RCC 7860 (cell line): ENCODE results near the gene SLC6A11.

ENCODE experiments used
- DNase-seq: peaks from one replicate; pipeline ENCODE4 v3.0.0-alpha.2; 2015; ENCODE audit warnings: low spot score
- FAIRE-seq: peaks from 2 replicates; lab custom pipeline; 2012; peaks lifted over from hg19 to GRCh38; lab: Jason Lieb, UNC

The SLC6A11 gene

DNA sequence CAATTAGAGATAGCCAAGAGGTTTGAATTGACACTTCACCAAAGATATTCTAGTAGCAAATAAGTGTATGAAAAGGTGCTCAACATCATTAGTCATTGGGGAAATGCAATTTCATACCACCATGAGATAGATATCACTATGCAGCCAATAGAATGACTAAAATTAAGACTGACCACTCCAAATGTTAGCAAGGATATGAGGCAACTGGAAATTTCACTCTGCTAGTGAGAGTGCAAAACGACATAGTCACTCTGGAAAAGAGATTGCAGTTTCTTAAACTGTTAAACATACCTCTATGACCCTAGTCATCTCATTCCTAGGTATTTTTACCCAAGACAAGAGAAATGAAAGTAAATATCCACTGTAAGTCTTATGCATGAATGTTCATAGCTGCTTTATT lies 27.6 kb upstream of the SLC6A11 start:
- FAIRE-seq: no peak
- DNase-seq: no peak

DNA sequence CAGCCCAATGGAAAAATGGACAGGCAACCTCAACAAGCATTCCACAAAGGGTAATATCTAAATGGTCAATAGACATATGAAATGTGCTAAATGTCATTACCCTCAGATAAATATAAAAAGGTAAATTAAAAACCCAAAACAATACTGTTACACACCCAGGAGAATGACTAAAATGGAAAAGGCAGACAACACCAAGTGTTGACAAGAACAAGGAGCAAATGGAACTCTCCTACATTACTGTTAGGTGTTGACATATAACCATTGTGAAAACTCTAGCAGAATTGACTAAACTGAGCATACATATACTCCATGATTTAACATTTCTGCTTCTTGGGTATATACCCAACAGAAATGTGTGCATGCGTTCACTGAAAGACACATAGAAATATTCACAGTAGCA lies 25.3 kb upstream of the SLC6A11 start:
- FAIRE-seq (no peak), DNase-seq (no peak)

DNA sequence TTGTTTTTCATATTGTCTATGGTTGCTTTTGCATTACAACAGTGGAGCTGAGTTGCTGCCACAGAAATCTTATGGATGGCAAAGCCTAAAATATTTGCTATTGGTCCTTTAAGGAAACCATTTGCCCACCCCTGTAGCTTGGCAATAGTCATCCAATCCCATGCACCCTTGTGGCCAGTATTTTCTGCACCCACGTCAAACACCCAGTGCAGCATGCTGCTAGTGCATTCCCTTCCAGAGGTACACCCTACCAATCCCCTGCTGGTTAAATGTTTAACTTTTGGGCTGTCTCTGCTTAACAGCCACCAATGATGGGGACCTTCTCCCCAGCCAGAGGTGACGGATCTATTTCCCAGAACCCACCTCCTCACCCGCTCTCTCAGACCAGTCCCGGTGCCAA lies 23.8 kb upstream of the SLC6A11 start:
- DNase-seq: no peak
- FAIRE-seq: no peak

DNA sequence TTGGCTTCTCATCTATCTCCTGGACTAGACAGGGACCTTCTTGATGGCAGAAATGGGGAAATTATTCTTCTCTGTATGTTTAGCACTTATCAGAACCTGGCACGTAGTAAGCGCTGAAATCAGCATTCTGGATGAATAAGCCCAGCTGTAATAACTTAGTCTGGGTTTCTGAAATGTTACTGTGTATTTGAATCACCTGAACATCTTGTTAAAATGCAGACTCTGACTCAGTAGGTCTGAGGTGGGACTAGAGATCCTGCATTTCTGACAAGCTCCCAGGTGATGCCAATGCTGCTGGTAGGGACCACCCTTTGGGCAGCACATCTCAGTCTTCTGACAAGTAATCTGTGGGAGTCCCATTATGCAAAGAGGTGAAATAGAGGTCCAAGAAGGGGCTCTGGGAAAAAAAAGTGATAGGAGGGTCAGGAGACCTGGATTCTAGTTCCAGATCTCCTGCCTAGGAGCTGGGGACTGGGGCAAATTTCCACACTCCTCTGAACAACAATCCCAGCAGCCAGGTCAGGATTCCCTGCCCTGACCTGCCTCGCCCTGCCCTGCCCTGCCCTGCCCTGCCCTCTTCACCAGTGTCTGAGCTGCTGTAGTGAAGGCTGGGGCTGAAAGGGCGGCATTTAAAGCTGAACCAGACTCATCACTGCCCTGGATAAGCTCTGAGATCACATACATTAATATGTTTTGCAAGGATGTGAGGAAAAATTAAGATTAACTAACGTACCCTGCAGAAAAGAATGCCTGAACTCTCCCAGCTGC lies 17.2 kb upstream of the SLC6A11 start:
- DNase-seq: no peak
- no peak for FAIRE-seq

DNA sequence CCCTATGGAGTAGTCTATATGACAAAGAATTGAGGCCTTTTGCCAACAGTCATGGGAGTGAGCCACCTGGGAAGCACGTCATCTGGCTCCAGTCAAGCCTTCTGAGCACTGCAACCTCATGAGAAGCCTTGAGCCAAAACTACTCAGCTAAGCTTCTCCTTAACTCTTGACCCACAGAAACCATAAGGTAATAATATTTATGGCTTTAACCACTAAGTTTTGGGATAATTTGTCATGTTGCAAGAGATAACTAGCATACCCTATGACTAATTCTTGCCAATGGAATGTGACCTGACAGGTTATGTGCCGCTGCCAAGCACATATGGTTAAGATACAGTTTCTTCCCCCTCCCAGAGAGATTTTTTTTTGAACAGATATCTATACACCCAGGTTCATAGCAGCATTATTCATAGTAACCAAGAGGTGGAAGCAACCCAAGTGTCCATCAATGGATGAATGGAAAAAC lies 11.8 kb upstream of the SLC6A11 start:
- FAIRE-seq (no peak), DNase-seq (no peak)

DNA sequence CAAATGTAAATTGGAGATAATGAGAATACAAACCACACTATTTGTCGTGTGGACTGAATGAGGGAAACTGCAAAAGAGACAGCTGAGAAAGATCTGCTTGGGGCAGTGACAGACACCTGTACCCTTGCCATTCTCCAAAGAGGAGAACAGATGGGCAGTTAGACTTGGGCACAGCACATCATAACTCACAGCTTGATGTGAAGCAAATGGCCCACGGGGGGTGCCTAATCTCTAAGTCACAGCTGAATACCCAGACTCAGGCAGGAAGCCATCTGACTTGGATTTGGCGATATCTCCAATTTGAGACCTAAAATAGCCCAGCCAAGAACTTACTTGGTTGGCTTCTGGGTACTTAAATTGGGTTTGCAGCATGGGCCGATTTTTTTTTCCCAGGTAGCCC lies 10.0 kb upstream of the SLC6A11 start:
- FAIRE-seq (no peak), DNase-seq (no peak)

DNA sequence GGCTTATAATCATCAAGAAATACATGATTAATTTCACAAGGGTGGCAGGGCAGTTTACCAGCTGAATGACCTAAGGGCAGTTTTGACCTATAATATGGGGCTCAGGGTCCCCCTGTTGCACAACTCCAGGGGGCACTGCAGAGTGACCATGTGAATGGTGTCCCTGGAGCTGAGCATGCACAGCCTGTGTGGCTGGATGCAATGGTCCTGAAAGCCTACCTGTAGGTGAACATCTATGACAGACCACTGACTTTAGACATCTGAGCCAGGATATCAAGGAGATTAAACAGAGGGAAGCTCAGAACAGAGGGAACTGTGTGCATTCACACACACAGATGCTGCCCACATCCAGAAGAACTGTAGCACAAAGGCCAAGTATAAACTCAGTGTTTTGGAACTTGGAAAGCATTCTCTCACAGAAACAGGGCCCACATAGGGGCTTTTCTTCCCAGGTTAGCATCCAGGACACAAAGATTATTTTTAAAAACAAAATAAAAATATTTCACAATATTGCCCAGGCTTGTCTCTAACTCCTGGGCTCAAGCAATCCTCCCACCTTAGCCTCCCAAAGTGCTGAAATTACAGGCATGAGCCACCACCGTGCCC lies 7.8 kb upstream of the SLC6A11 start:
- FAIRE-seq (no peak), DNase-seq (no peak)

DNA sequence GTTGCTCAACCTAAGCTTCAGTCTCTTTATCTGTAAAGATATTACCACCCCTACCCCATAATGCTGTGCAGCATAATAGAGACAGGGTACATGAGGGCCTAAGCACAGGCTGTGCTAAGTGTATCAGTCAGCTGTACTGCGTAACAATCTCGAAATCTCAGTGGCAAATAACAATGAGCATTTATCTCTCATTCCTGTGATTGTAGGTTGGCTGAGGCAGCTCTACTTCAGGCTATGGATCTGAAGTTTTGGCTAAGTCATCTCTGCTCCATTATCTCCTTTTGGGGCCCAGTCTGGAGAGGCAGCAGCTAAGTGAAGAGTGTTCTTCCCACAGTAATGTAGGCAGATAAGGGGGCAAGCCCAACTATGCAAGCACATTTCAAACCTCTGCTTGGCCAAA lies 7.1 kb upstream of the SLC6A11 start:
- DNase-seq: no peak
- FAIRE-seq: no peak

DNA sequence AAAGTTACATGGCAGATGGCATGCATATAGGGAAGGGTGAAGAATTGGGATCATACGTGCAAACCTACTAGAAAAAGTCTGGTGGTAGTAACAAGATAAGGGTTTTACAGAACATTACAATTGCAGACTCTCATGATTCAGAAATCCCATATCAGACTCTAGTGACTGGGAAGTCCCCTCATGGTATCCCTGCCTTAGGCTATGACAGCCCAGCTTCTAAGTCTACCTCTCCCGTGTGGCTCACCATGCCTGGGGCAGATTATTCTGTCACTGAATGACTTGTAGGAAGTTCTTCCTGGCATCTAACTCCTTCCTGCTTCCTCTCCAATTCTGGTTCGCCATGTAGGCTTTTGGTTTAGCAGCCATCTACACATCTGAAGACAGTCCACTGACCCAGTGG lies 5.7 kb upstream of the SLC6A11 start:
- FAIRE-seq: no peak
- no peak for DNase-seq

DNA sequence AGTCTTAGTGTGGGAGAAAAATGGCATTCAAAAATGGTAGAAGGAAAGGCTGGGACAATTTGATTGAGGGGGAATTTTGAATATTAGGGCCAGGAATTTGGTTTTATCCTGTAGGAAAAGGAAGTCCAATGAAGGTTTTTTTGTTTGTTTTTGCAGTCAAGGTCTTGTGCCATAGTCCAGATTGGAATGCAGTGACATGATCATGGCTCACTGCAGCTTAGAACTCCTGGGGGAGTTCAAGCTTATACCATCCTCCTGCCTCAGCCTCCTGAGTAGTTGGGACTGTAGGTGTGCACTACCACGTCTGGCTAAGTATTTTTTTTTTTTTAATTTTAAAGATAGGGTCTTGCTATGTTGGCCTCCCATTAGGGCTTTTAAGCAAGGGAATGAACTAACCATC lies 2.6 kb upstream of the SLC6A11 start:
- no peak for DNase-seq
- no peak for FAIRE-seq

DNA sequence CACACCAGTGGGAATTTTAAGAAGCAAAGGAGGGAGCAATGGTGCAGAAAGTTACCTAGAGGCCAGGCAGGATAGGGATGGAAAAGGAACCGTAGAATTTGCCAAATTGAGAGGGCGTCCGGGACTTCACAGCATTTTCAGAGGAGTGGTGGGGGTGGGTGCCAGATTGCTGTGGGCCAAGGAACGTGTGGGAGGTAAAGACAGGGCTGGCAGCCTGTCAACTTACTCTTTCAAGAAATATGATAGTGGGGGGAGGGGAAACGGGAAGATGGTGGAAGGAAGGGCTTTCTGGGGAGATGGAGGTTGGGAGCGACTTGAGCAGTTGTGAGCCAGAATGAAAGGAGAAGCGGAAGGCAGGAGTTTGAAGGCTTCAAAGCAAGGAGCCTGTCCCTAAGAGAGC lies 1.4 kb upstream of the SLC6A11 start:
- no peak for FAIRE-seq
- no peak for DNase-seq

DNA sequence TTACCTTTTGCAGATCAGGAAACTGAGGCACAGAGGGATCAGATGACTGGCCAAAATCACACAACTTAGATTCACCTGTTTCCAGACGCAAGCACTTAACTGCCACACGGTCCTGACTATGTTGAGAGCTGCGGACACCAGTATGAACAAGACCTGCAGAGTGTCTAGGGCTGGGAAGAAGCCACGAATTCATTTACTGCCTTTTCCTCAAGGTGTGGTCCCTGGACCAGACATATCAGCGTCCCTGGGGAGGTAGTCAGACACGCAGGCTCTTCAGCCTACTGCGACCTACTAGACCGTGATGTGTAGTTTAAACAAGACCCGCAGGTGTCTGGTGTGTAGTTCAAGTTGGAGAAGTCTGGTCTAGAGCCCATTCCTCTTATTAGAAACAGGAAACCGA lies 541 bp upstream of the SLC6A11 start:
- FAIRE-seq (no peak), DNase-seq (no peak)

DNA sequence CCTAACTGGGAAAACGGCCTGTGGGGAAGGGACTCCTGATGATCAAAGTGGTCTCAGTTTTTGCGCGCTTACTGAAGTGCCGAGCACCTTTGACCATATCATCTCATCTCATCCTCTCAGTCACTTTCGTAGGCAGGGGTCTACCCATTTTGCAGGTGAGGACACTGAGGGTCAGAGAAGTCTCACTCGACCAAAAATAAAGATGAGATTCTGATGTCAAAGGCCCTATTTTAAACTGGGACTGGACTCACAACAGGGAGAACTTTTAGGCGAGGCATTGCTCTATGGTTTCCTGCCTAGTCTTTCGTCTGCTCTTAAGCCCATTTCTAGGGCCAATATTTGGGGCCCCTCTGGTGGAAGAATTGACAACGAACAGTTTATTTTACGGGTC lies 830 bp downstream of the SLC6A11 start:
- DNase-seq (no peak), FAIRE-seq (no peak)

DNA sequence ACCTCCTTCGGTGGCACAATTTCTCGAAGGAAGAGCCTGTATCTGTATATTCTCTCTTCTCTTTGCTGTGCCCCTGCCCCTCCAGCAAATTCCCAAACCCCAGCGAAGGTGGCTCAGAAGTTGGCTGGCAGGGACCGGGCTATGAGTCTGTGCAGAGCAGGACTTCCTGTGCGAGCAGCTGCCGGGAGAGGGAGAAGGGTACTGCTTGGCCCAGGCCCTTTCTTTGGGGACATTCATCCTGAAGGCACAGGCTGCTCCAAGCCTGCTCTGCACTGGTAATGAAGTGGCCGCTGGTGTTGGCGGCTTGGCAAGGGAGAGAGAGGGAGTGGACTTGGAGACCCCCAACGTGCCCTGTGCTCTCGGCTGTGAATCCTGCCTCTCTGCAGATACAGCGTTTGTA lies 1.5 kb downstream of the SLC6A11 start:
- no peak for FAIRE-seq
- DNase-seq: no peak

DNA sequence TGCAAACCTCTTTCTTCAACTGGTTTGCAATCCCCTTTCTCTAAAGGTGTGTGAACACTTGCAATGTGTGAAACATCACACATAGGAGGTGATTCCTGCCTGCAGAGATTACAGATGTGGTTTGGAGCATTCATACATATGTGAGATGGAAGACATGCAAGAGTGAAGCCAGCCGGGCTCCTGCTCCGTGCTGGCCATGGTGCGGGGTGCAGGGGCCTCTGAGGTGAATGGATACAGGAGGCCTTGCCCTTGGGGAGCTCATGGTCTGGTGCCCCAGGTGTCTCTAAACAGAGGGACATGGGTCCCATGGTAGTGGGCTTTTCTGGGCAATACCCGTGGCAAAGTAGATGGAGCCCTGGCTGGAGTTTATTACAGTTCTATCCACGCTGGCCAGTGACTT lies 6.0 kb downstream of the SLC6A11 start:
- DNase-seq (no peak), FAIRE-seq (no peak)

DNA sequence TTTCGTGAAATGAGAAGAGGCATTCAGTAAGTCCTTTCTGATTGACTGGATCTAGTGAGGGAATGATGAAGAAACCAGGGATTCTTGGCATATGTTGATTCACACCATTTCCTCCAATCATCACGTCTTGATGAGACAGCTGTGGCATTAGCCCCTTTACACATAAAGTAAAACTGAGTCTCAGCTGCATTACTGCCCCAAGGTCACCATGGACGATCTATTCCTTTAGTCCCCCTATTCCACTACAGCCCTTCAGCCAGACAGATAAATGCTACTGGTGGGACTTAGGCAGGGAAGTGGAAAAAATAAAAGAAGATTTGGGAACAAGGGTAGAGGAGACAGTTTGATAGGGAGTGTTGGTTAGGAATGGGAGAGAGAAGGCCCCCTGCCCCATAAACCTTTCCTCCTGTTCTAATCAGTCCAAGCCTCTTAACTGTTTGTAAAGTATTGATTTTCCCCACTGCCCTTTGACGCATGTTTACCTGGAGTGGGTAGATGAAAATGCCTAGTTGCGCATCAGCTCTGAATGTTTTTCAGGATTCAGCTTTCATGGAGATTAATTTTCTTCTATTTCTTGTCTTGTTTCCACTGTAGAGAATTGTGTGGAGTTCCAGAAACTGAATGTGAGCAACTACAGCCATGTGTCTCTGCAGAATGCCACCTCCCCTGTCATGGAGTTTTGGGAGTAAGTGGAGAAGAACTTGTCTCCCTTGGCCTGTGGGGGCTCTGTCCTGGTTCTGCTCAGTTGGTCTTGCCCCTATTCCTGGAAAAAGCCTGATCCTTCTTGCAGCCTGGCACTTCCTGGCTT lies 6.9 kb downstream of the SLC6A11 start:
- no peak for FAIRE-seq

DNA sequence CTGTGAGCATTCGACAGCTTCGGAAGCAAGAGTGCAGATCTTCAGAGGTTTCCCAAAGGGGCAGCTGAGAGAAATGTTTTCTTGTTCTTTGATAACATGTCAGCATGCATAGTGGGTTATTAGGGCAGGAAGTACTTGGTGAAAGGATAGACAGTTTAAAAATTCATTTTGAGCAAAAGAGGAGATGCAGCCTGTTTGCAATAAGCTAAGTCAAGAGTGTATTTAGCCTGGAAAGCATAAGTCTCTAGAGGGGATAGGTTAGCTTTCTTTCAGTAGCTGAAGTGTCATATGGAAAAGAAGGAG lies 7.4 kb downstream of the SLC6A11 start:
- DNase-seq: no peak
- no peak for FAIRE-seq

More for the DNA sequence above, 6.9 kb downstream of the SLC6A11 start:
- DNase-seq: no peak

DNA sequence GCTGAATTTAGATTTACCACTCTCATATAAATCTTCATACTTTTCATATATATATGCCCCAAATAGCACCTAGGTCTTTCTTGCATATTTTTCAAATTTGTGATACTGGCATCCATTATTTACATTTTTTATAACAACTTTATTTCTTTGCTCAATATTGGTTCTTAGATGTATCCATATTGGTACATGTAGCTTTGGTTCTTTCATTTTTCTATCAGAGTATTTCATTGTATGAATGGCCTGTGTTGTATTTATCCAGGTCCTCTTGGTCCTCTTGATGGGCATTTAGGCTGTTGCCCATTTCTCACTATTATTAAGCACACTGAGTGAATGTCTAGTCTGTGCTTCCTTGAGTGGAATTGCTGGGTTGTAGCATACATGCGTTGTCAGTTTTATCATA lies 8.4 kb downstream of the SLC6A11 start:
- DNase-seq (no peak), FAIRE-seq (no peak)

DNA sequence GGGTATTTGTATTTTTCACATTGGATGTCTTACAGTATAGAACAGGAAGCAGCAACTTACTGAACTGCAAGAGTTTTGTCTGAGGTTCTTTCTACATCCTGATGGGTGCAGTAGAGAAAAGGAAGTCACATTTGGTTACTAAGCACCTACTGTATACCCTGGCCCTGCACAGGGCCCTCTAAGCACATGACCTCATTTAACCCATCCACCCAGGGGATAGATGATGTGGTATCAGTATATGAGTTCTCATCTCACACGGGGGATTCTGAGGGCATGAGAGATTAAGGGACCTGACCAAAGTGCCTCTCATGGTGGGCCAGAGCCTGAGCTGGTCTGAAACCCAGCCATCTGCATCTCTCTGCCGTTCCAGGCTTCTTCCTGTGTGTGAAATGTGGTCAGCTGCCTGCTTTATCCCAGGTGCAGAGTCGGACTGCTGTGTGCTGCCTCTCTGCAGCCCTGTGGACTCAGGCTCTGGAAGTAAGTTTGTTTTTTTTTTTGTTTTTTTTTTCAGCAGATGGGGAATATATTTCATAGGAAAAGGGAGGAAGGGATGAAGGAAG lies 17.9 kb downstream of the SLC6A11 start:
- DNase-seq (no peak), FAIRE-seq (no peak)

DNA sequence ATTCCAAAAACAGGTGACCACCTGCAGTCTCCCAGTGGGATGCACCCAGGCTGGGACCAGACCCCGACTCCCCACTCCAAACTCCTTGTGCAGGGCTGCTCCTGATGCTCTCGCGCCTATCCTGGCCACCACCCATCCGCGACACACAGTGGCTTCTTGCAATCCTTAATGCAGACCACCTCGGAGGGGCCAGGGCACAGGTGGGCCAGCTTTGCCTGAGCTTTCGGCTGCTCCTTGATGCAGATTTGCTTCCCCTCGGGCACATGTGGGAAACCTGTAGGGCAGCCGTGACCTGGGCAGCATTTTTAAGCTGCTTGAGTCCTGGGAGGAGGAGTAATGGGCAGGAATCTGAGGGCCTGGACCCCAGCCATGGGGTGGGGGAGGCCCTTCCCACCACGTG lies 18.9 kb downstream of the SLC6A11 start:
- no peak for FAIRE-seq
- no peak for DNase-seq

DNA sequence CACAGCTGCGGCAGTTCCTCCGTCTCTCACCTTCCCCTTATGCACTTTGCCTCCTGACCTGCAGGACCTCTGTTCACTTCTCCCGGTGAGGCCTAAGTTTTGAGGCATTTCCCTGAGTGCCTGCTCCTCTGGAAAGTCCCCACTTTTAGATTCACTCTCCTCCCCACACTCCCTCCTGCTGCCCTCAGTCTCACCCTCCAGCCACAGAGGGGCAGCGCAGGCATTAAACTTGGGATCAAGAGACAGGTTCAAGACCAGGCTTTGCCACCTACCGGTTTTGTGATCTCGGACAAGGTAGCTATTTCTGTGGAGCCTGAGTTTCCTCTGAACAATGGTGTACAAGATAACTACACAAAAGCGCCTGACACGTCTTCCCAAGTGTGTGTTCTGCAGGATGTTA lies 19.4 kb downstream of the SLC6A11 start:
- FAIRE-seq (no peak), DNase-seq (no peak)

DNA sequence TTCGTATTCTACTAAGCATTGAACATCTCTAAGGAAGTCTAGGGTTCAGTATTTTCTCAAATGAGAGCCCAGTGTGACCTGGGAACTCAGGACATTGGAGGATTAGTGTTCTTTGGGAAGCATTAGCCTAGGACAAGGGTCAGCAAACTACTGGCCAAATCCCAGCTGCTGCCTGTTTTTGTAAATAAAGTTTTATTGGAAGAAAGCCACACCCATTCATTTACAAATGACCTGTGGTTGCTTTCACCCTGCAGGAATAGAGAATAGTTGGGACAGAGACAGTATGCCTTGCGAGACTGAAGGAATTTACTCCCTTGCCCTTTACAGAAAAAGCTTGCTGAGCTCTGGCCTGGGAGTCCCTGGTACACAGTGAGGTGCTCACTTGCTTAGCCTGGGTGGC lies 20.6 kb downstream of the SLC6A11 start:
- no peak for DNase-seq
- no peak for FAIRE-seq
